PC-9 (cell line): ENCODE results near the gene EXOC4. TPM values are rescaled to one million over a fixed set of nuclear protein-coding genes. Genes with fewer than 3 reads are reported as not detected.

Experiments
- BruUV-seq: library from RNA; stranded (reverse); fragments of 400-500 nt; replicated peaks from 2 replicates; lab custom pipeline; 2021; lab: Mats Ljungman, UMichigan
- CTCF ChIA-PET: fragments of 300-600 bp; sonication (Branson Sonifier 250); formaldehyde crosslinking; loops from one replicate; lab custom pipeline; 2022; ENCODE audit warnings: antibody characterized with exemption; lab: Charles Lee
- POLR2A ChIA-PET: fragments of 300-600 bp; sonication (Branson Sonifier 250); formaldehyde crosslinking; loops from one replicate; lab custom pipeline; 2022; ENCODE audit warnings: antibody characterized with exemption; ENCODE audit not compliant: unreplicated experiment; lab: Charles Lee
- DNase-seq, 2 experiments: peaks; one replicate each; pipeline versions ENCODE4 v3.0.0 to v3.0.0-alpha.2; 2015 to 2022; ENCODE audit warnings: mixed read lengths in 1 of 2
- H2AFZ ChIP-seq: fragments of 200-600 bp; sonication (generic); 2 replicates; pipeline ENCODE4 v1.8.1; 2017; ENCODE audit warnings: antibody characterized with exemption
- H3F3A ChIP-seq: fragments of 200-600 bp; sonication (generic); 2 replicates; pipeline ENCODE4 v1.8.1; 2017; ENCODE audit warnings: antibody characterized with exemption, mild to moderate bottlenecking, low read depth; ENCODE audit not compliant: insufficient read depth
- H3K27ac ChIP-seq: fragments of 200-600 bp; sonication (generic); 2 replicates; pipeline ENCODE4 v1.6.1; 2016; ENCODE audit warnings: mixed run types
- H3K27me3 ChIP-seq: fragments of 200-600 bp; sonication (generic); 2 replicates; pipeline ENCODE4 v1.6.1; 2016; ENCODE audit warnings: low read depth, mixed run types; ENCODE audit not compliant: insufficient read depth
- H3K36me3 ChIP-seq: fragments of 200-600 bp; sonication (generic); 2 replicates; pipeline ENCODE4 v1.6.1; 2016; ENCODE audit warnings: low read depth, mixed run types
- H3K4me1 ChIP-seq: fragments of 200-600 bp; sonication (generic); replicated peaks from 2 replicates; pipeline ENCODE4 v1.6.1; 2016; ENCODE audit warnings: mixed run types; ENCODE audit not compliant: insufficient read depth
- H3K4me2 ChIP-seq: fragments of 200-600 bp; sonication (generic); 2 replicates; pipeline ENCODE4 v1.6.1; 2017; ENCODE audit warnings: mixed run types
- H3K4me3 ChIP-seq: fragments of 200-600 bp; sonication (generic); 2 replicates; pipeline ENCODE4 v1.6.1; 2016; ENCODE audit warnings: mixed run types
- H3K79me2 ChIP-seq: fragments of 200-600 bp; sonication (generic); 2 replicates; pipeline ENCODE4 v1.6.1; 2017; ENCODE audit warnings: low read depth, mixed run types
- H3K9me2 ChIP-seq: fragments of 200-600 bp; sonication (generic); 2 replicates; pipeline ENCODE4 v1.8.1; 2017; ENCODE audit warnings: mild to moderate bottlenecking; ENCODE audit not compliant: insufficient read depth
- H3K9me3 ChIP-seq: fragments of 200-600 bp; sonication (generic); 2 replicates; pipeline ENCODE4 v1.8.1; 2016; ENCODE audit warnings: low read depth; ENCODE audit not compliant: insufficient read depth
- H4K20me1 ChIP-seq: fragments of 200-600 bp; sonication (generic); 2 replicates; pipeline ENCODE4 v1.8.1; 2017; ENCODE audit not compliant: insufficient read depth
- CTCF ChIP-seq: fragments of 200-600 bp; sonication (generic); conservative IDR thresholded peaks from 2 replicates; pipeline ENCODE4 v1.6.1; 2017; ENCODE audit warnings: mixed run types, antibody characterized with exemption, mild to moderate bottlenecking, moderate library complexity
- EZH2 ChIP-seq: fragments of 200-600 bp; sonication (generic); IDR thresholded peaks from 2 replicates; pipeline ENCODE4 v1.8.0; 2017; ENCODE audit warnings: antibody characterized with exemption, low read depth
- intact Hi-C: fragments of 100-400 bp; cut with micrococcal nuclease; formaldehyde crosslinking; loops from one replicate; pipeline ENCODE4 v1.10.0; 2022; ENCODE audit not compliant: unreplicated experiment
- total RNA-seq: library from RNA; stranded (reverse); gene quantifications from 2 replicates; pipeline ENCODE4 v1.2.3, GENCODE V29; 2021

Gene EXOC4
- total RNA-seq, 1 experiment from 2014 or later, result 101 TPM

GRCh38 chr7:133885213-133885612, 632.3 kb downstream of the EXOC4 start:
- ChIA-PET CTCF (no interaction called here), POLR2A (no interaction called here)
- no peaks in the 10 kb centered on the region for H3F3A ChIP-seq
- intact Hi-C loops, result no loop called here
- H3K9me3 ChIP-seq, result no peaks in the 10 kb centered on the region
- H3K4me2 ChIP-seq, result no peak overlapping the region
- H3K9me2 ChIP-seq, result peaks cover 4% of the 10 kb centered on the region; the same call in 1 of the 2 replicates
- no peak overlapping the region for H2AFZ ChIP-seq
- no peak for TF ChIP-seq CTCF
- no peak for TF ChIP-seq EZH2
- no peak overlapping the region for H3K4me3 ChIP-seq
- peaks cover 9% of the 10 kb centered on the region for H4K20me1 ChIP-seq
- no TSS peak for BruUV-seq
- H3K27ac ChIP-seq, result no peak overlapping the region
- DNase-seq, result no peak
- H3K79me2 ChIP-seq, result no peaks in the 10 kb centered on the region
- no peaks in the 10 kb centered on the region for H3K36me3 ChIP-seq
- no peaks in the 10 kb centered on the region for H3K27me3 ChIP-seq
- no peaks in the 10 kb centered on the region for H3K4me1 ChIP-seq

- H3K9me3 ChIP-seq, result no peaks in the 10 kb centered on the region
- CTCF ChIA-PET, result no interaction called here
- H3K4me1 ChIP-seq, result no peaks in the 10 kb centered on the region
- intact Hi-C loops, result no loop called here
- H4K20me1 ChIP-seq, result peaks cover 9% of the 10 kb centered on the region
- no peak overlapping the region for H2AFZ ChIP-seq
- H3K4me2 ChIP-seq, result no peak overlapping the region
- no peak overlapping the region for H3K27ac ChIP-seq
- no TSS peak for BruUV-seq
- H3F3A ChIP-seq, result no peaks in the 10 kb centered on the region
- no peaks in the 10 kb centered on the region for H3K79me2 ChIP-seq
- no peaks in the 10 kb centered on the region for H3K36me3 ChIP-seq
- peaks cover 4% of the 10 kb centered on the region; the same call in 1 of the 2 replicates for H3K9me2 ChIP-seq
- H3K4me3 ChIP-seq, result no peak overlapping the region
- no peaks in the 10 kb centered on the region for H3K27me3 ChIP-seq
- DNase-seq, result no peak
- POLR2A ChIA-PET, result no interaction called here
- TF ChIP-seq CTCF (no peak), EZH2 (no peak)
Observed at GRCh38 chr7:133886086-133886485, 633.2 kb downstream of the EXOC4 start.

DNA sequence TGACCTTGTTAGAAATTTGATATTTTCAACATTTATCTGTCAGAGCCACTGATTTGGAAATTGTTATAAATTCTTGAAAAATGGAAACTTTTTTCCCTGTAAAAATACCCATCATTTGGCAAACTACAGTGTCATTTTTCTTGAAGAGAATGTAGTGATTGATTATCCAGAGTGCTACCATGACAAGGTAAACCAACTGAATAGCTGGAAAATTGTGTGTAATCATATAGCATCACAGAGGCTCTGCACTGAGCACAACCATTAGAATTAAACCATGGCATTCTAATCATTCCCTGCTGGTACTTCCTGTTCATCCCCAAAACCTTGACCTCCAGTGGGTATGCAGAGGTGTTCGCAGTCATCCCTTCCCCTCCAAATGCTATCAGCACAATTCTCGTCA, 633.9 kb downstream of the EXOC4 start:
- no TSS peak for BruUV-seq
- CTCF ChIA-PET, result no interaction called here
- no peak overlapping the region for H3K27ac ChIP-seq
- POLR2A ChIA-PET, result no interaction called here
- no peaks in the 10 kb centered on the region for H3K9me3 ChIP-seq
- H3K36me3 ChIP-seq, result no peaks in the 10 kb centered on the region
- H3K4me3 ChIP-seq, result no peak overlapping the region
- H4K20me1 ChIP-seq, result peaks cover 9% of the 10 kb centered on the region
- DNase-seq, result no peak
- H3K4me2 ChIP-seq, result no peak overlapping the region
- TF ChIP-seq CTCF (no peak), EZH2 (no peak)
- intact Hi-C loops, result no loop called here
- peaks cover under 1% of the 10 kb centered on the region; the same call in 1 of the 2 replicates for H3K9me2 ChIP-seq
- no peaks in the 10 kb centered on the region for H3K27me3 ChIP-seq
- no peaks in the 10 kb centered on the region for H3K79me2 ChIP-seq
- no peaks in the 10 kb centered on the region for H3K4me1 ChIP-seq
- no peaks in the 10 kb centered on the region for H3F3A ChIP-seq
- no peak overlapping the region for H2AFZ ChIP-seq
